ENCODE data around the gene CUX1. TPM values are rescaled to one million over a fixed set of nuclear protein-coding genes. Genes with fewer than 3 reads are reported as not detected.

CUX1 gene
- total RNA-seq, 1 experiment from 2014 or later: 116 TPM

DNA sequence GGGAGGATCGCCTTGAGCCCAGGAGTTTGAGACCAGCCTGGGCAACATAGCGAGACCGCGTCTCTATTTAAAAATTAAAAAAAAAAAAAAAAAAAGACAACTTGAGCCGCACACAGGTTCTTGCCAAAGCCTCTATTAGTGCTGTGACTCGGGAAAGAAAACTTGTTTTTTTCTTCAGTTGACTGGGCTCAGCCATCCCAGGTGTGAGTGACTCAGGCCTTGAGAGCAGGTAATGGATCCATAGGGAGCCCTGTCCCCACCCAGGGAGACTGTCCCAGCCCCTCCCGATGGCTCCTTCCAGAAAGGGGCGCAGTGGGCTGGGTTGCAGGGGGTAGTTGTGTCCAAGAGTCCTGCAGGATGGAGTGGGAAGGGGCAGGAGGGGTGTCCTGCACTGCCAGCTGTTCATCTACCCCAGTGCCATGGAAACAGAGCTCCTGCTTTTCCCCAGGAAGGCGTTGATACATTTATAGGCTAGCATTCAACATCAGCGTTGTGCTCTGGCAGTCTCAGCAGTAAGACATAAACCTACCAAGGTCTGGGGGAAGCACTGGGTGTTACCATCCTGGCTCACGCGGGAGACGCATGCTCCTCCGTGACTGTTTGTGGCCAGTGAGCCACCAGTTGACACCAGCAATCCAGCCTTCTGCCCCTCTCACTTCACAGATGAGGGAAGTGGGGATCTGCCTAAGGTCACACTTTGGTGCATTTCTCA is 126.6 kb downstream of the CUX1 start:
- Histone ChIP-seq H3K9me3 (no peaks in the 10 kb centered on the region), H3K4me1 (peaks cover 13% of the 10 kb centered on the region), H3K36me3 (ENCODE audit: control insufficient read depth, insufficient read depth, low read length) (no peaks in the 10 kb centered on the region), H3K4me3 (ENCODE audit: low read depth, low read length) (no peak overlapping the region), H3K27me3 (replicated peaks; ENCODE audit: control insufficient read depth, insufficient read depth, low read length) (no peaks in the 10 kb centered on the region)
- Mint-ChIP-seq H3K4me3 (ENCODE audit: unreplicated experiment) (no peak overlapping the region), H3K27ac (ENCODE audit: unreplicated experiment) (no peak overlapping the region), H3K27me3 (ENCODE audit: insufficient read depth, unreplicated experiment) (no peaks in the 10 kb centered on the region), H3K9me3 (ENCODE audit: unreplicated experiment) (no peaks in the 10 kb centered on the region), H3K4me1 (ENCODE audit: low read depth, unreplicated experiment) (no peaks in the 10 kb centered on the region), H3K36me3 (ENCODE audit: insufficient read depth, unreplicated experiment) (peaks cover 59% of the 10 kb centered on the region)
- DNase-seq: no peak
- POLR2A ChIA-PET: no interaction called here
- intact Hi-C loops (cut with micrococcal nuclease; ENCODE audit: unreplicated experiment): no loop called here
- no TSS peak for BruUV-seq (replicated peaks)
- CTCF ChIA-PET: interaction anchor here (0.6 kb wide), 1 partner anchor 123 kb away, joined by 5 read pairs; no protein-coding TSS in a partner anchor
- TF ChIP-seq, protein P1, sequence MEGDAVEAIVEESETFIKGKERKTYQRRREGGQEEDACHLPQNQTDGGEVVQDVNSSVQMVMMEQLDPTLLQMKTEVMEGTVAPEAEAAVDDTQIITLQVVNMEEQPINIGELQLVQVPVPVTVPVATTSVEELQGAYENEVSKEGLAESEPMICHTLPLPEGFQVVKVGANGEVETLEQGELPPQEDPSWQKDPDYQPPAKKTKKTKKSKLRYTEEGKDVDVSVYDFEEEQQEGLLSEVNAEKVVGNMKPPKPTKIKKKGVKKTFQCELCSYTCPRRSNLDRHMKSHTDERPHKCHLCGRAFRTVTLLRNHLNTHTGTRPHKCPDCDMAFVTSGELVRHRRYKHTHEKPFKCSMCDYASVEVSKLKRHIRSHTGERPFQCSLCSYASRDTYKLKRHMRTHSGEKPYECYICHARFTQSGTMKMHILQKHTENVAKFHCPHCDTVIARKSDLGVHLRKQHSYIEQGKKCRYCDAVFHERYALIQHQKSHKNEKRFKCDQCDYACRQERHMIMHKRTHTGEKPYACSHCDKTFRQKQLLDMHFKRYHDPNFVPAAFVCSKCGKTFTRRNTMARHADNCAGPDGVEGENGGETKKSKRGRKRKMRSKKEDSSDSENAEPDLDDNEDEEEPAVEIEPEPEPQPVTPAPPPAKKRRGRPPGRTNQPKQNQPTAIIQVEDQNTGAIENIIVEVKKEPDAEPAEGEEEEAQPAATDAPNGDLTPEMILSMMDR (IDR thresholded peaks at IDR 0.05; ENCODE audit: insufficient read depth in 1 of 2, low read depth in 1 of 2, low read length in 1 of 2, severe bottlenecking in 1 of 2, unreplicated experiment in 1 of 2): no peak

DNA sequence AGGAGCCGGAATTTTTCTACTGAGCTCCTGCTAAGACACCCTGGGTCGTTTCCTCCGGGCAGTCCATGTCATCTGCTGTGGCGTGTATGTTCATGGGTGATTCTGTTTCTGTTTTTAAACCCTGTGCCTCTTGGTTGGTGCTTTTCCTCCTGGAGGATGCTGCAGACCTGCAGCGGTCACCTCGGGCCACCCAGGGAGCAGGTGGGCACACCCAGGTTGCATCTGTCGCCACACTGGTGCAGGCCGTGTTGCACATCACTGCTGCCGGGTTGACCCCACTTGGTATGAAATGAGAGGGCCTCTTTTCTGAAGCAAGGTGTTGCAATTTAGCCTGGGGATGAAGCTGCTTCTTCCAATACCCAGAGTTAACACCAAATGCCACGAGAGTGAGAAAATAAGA is 127.2 kb downstream of the CUX1 start:
- Mint-ChIP-seq H3K27me3 (ENCODE audit: insufficient read depth, unreplicated experiment) (no peaks in the 10 kb centered on the region), H3K4me3 (ENCODE audit: unreplicated experiment) (no peak overlapping the region), H3K36me3 (ENCODE audit: insufficient read depth, unreplicated experiment) (peaks cover 60% of the 10 kb centered on the region), H3K27ac (ENCODE audit: unreplicated experiment) (peak overlapping the region; percentile 12), H3K4me1 (ENCODE audit: low read depth, unreplicated experiment) (no peaks in the 10 kb centered on the region), H3K9me3 (ENCODE audit: unreplicated experiment) (no peaks in the 10 kb centered on the region)
- Histone ChIP-seq H3K36me3 (ENCODE audit: control insufficient read depth, insufficient read depth, low read length) (no peaks in the 10 kb centered on the region), H3K9me3 (no peaks in the 10 kb centered on the region), H3K4me3 (ENCODE audit: low read depth, low read length) (no peak overlapping the region), H3K27me3 (replicated peaks; ENCODE audit: control insufficient read depth, insufficient read depth, low read length) (no peaks in the 10 kb centered on the region), H3K4me1 (peaks cover 13% of the 10 kb centered on the region)
- TF ChIP-seq, protein P1 (IDR thresholded peaks at IDR 0.05; ENCODE audit: insufficient read depth in 1 of 2, low read depth in 1 of 2, low read length in 1 of 2, severe bottlenecking in 1 of 2, unreplicated experiment in 1 of 2): no peak
- no TSS peak for BruUV-seq (replicated peaks)
- intact Hi-C loops (cut with micrococcal nuclease; ENCODE audit: unreplicated experiment): no loop called here
- ChIA-PET CTCF (interaction anchor here (0.6 kb wide), 1 partner anchor 123 kb away, joined by 5 read pairs; no protein-coding TSS in a partner anchor), POLR2A (no interaction called here)
- no peak for DNase-seq

DNA sequence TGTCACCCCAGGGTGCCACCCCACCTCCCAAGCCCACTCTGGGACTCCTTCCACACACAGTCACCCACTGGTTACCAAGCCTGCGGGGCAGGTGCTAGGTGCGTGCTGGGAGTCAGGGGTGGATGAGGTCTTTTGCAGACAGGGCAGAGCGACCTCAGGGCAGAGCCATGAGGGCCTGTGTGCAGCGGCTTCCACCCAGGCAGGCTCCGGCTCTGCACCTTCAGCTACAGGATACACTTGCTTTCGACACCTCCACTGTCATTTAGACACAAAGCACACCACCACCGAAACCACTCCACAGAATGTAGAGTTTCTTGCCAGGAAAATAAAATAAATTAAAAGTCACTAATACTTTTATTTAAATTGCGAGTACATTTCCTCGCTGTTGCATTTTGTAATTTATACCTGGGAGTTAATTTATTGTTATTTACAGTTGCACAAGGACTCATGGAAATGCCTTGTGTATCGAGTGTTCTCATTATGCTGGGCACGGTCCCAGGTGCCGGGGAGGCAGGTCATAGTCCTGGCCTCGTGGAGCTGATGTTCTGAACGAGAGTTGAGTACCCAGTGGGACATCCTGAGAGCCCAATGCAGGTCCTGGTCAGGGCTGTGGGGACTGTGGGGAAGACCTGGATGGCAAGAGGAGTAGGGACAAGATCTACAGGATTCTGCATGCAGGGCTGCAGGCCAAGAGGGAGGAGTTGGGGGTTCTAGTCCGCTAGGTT is 127.8 kb downstream of the CUX1 start:
- ChIA-PET POLR2A (no interaction called here), CTCF (no interaction called here)
- no peak for DNase-seq
- intact Hi-C loops (cut with micrococcal nuclease; ENCODE audit: unreplicated experiment): no loop called here
- no peaks in the 10 kb centered on the region for H3K27me3 Mint-ChIP-seq (ENCODE audit: insufficient read depth, unreplicated experiment)
- H3K9me3 Mint-ChIP-seq (ENCODE audit: unreplicated experiment): no peaks in the 10 kb centered on the region
- no peaks in the 10 kb centered on the region for H3K4me1 Mint-ChIP-seq (ENCODE audit: low read depth, unreplicated experiment)
- no peaks in the 10 kb centered on the region for H3K27me3 ChIP-seq (replicated peaks; ENCODE audit: control insufficient read depth, insufficient read depth, low read length)
- no peaks in the 10 kb centered on the region for H3K9me3 ChIP-seq
- TF ChIP-seq, protein P1 (IDR thresholded peaks at IDR 0.05; ENCODE audit: insufficient read depth in 1 of 2, low read depth in 1 of 2, low read length in 1 of 2, severe bottlenecking in 1 of 2, unreplicated experiment in 1 of 2): no peak
- H3K36me3 ChIP-seq (ENCODE audit: control insufficient read depth, insufficient read depth, low read length): peaks cover 3% of the 10 kb centered on the region; the same call in 1 of the 2 replicates
- H3K27ac Mint-ChIP-seq (ENCODE audit: unreplicated experiment): peak overlapping the region; percentile 12
- no TSS peak for BruUV-seq (replicated peaks)
- no peak overlapping the region for H3K4me3 ChIP-seq (ENCODE audit: low read depth, low read length)
- no peak overlapping the region for H3K4me3 Mint-ChIP-seq (ENCODE audit: unreplicated experiment)
- peaks cover 63% of the 10 kb centered on the region for H3K36me3 Mint-ChIP-seq (ENCODE audit: insufficient read depth, unreplicated experiment)
- peaks cover 13% of the 10 kb centered on the region for H3K4me1 ChIP-seq

All from Caco-2 (cell line).